ENCODE results near the gene PTCH1. TPM values are rescaled to one million over a fixed set of nuclear protein-coding genes. Genes with fewer than 3 reads are reported as not detected.

The PTCH1 gene
- total RNA-seq, 2 experiments from 2014 or later: 19.4 to 21.9 TPM

DNA sequence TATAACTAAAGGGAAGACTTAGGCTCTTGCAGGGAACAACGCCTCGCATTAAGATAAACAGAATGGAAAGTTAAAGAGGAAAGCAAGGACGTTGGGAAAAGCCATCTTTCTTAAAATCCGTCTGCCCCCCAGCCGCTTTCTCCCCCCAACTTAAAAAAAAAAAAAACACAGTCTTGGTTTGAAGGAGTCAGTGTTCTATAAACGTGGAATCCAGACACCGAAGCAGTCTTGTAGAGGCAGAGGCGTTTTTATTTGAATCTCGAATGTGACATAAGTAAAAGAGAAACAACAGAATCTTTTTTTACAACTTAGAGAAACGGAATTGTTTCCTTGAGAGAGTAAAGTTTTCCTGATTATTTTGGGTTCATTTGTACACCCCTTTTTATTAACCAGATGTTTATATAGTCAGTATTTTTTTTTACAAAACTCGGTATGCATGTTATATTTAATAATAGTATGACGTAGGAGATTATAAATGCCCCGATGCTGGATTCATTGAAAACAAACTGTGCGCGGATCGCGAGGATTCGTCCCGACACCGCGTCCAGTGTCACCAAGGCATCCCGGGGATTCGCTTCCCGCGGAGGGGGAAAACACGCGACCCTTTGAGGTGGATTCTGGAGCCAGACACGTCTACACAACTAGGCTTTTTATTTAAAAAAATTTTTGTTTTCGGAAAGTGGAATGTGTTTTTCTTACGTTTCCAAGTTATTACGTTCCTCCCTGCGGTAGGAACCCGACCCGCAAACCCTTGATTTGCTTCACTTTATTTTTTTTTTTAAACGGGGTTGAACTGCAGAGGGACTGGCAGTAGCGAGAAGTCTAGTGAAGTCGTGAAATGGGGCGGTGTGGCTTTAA lies 6.7 kb downstream of the PTCH1 start:
- DNase-seq: no peak
- POLR2A ChIA-PET: interaction anchor here (0.9 to 2.5 kb wide), 8 partner anchors 15 to 499 kb away, joined by 3 to 13 read pairs (median 4); no protein-coding TSS in a partner anchor
- H3K36me3 Mint-ChIP-seq: peaks cover 4% of the 10 kb centered on the region

GRCh38 chr9:95508968-95509850 lies 7.6 kb downstream of the PTCH1 start:
- H3K9me3 Mint-ChIP-seq: no peaks in the 10 kb centered on the region
- H3K36me3 Mint-ChIP-seq: peaks cover 3% of the 10 kb centered on the region
- ATAC-seq (ENCODE audit: low read depth): peak; percentile 35
- peak; percentile 67 for DNase-seq
- peaks cover 51% of the 10 kb centered on the region for H3K27me3 Mint-ChIP-seq
- peaks cover 33% of the 10 kb centered on the region for H3K4me1 Mint-ChIP-seq
- POLR2A ChIA-PET: interaction anchor here (0.8 to 2.5 kb wide), 4 partner anchors 15 to 366 kb away, joined by 3 to 6 read pairs (median 4); partner anchors contain the start of gene ERCC6L2
- H3K27ac Mint-ChIP-seq: peak overlapping the region; percentile 69
- H3K4me3 Mint-ChIP-seq: peak overlapping the region; percentile 91

More for the DNA sequence above, 6.7 kb downstream of the PTCH1 start:
- Mint-ChIP-seq H3K4me3 (peak overlapping the region; percentile 91), H3K27me3 (peaks cover 51% of the 10 kb centered on the region), H3K27ac (peak overlapping the region; percentile 84), H3K4me1 (peaks cover 31% of the 10 kb centered on the region), H3K9me3 (no peaks in the 10 kb centered on the region)
- no peak for ATAC-seq (ENCODE audit: low read depth)

- ATAC-seq (ENCODE audit: low read depth): no peak
- H3K27me3 Mint-ChIP-seq: peaks cover 45% of the 10 kb centered on the region
- peaks cover 3% of the 10 kb centered on the region for H3K36me3 Mint-ChIP-seq
- H3K27ac Mint-ChIP-seq: no peak overlapping the region
- peaks cover 35% of the 10 kb centered on the region for H3K4me1 Mint-ChIP-seq
- DNase-seq: peak; percentile 71
- POLR2A ChIA-PET: interaction anchor here (0.6 to 2.5 kb wide), 7 partner anchors 14 to 889 kb away, joined by 3 to 6 read pairs (median 5); partner anchors contain the start of gene ERCC6L2
- H3K9me3 Mint-ChIP-seq: no peaks in the 10 kb centered on the region
- H3K4me3 Mint-ChIP-seq: peak overlapping the region; percentile 93
Observed at GRCh38 chr9:95508242-95508967, 8.4 kb downstream of the PTCH1 start.

- no peaks in the 10 kb centered on the region for H3K9me3 Mint-ChIP-seq
- peaks cover 32% of the 10 kb centered on the region for H3K4me1 Mint-ChIP-seq
- POLR2A ChIA-PET: interaction anchor here (0.6 to 2.5 kb wide), 6 partner anchors 13 to 888 kb away, joined by 3 to 8 read pairs (median 6); partner anchors contain the start of gene ERCC6L2
- peak overlapping the region; percentile 80 for H3K27ac Mint-ChIP-seq
- H3K4me3 Mint-ChIP-seq: peak overlapping the region; percentile 93
- peaks cover 37% of the 10 kb centered on the region for H3K27me3 Mint-ChIP-seq
- ATAC-seq (ENCODE audit: low read depth) (no peak), DNase-seq (peak; percentile 73)
- H3K36me3 Mint-ChIP-seq: no peaks in the 10 kb centered on the region
Observed at GRCh38 chr9:95507464-95508241, 9.1 kb downstream of the PTCH1 start.

DNA sequence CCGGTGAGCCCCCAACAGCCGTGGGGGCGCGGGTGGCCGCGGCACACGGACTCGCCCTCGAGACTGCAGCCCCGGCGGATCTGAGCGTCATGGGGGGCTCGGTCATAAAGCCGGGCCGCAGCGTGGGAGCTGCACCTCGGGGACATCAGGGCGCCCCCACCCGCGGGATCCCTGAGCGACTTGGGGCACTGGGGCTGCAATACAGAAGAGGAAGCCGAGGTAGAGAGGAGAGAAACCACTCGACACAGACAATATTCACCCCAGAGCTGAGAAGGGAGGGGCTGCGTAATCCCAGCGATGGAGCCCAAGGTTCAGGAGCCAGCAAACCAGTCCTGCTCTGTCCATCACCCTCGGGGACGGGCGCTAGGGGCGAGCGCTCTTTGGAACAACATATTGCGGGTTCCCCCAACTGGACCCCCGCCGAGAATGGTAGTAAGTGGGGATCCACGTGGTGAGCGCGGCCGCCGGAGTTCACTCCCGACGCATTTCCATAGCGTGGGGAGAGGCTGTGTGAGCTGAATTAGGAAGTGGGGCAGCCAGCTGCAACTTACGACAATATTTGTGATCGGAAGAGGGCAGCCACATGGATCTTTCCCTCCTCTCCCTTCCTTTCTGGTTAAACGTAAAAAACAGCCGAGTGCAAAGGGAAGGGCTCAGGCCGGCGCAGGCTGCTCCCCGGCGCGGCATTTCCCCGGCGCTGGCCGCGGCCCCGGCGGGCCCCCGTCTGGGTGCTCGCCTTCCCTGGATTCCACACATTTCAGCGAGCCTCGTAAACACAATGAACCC lies 9.9 kb downstream of the PTCH1 start:
- H3K4me3 Mint-ChIP-seq: peak overlapping the region; percentile 93
- peaks cover 25% of the 10 kb centered on the region for H3K4me1 Mint-ChIP-seq
- ATAC-seq (ENCODE audit: low read depth) (no peak), DNase-seq (peak; percentile 62)
- H3K27ac Mint-ChIP-seq: peak overlapping the region; percentile 80
- H3K9me3 Mint-ChIP-seq: no peaks in the 10 kb centered on the region
- H3K27me3 Mint-ChIP-seq: peaks cover 29% of the 10 kb centered on the region
- POLR2A ChIA-PET: interaction anchor here (1.7 to 1.9 kb wide), 2 partner anchors 12 to 44 kb away, joined by 6 to 8 read pairs; no protein-coding TSS in a partner anchor
- no peaks in the 10 kb centered on the region for H3K36me3 Mint-ChIP-seq

DNA sequence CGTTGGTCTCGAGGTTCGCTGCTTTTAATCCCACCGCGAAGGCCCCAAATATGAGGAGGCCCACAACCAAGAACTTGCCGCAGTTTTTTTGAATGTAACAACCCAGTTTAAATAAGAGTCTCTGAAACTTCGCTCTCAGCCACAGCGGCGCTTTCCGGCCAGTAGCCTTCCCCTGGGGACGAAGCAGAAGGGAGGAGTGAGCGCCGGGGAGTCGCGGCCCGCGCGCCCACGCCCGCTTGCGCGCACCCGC lies 10.4 kb downstream of the PTCH1 start:
- H3K9me3 Mint-ChIP-seq: no peaks in the 10 kb centered on the region
- POLR2A ChIA-PET: interaction anchor here (1.7 to 1.9 kb wide), 2 partner anchors 12 to 43 kb away, joined by 6 to 8 read pairs; no protein-coding TSS in a partner anchor
- DNase-seq: no peak
- no peak for ATAC-seq (ENCODE audit: low read depth)
- peak overlapping the region; percentile 93 for H3K4me3 Mint-ChIP-seq
- peaks cover 20% of the 10 kb centered on the region for H3K4me1 Mint-ChIP-seq
- H3K27ac Mint-ChIP-seq: peak overlapping the region; percentile 31
- peaks cover 33% of the 10 kb centered on the region for H3K27me3 Mint-ChIP-seq
- no peaks in the 10 kb centered on the region for H3K36me3 Mint-ChIP-seq

DNA sequence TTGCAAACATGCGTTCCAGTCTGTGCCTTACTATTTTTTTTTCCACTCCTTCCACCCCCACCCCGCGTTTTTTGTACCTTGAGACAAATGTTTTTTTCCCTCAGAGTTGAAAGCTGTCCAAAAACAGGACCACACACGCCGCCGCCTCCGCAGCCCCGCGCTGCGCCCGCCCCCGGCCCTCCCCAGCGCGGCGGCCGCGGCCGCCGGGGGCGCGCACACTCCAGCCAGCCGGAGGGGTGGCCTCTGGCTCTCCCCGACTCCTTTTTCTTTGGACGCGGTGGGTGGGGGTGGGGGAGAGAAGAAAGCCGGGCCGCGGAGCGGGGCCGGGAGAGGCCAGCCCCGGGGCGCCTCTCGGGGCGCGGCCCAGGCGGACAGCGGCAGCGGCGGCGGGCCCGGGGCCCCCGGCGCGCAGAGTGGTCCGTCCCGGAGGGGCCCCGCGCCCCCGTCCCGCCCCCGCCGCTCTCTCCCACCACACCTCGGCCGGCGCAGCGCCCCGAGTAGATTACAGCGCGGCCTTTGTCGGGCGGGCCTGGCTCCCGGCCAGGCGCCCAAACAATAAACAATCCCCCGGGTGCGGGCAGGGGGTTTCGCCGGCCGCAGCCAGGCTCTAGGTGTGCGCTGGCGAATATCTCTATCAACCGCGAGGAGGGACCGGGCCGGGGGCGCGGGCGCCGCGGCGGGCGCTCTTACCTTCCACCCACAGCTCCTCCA lies 10.9 kb downstream of the PTCH1 start:
- peaks cover 33% of the 10 kb centered on the region for H3K27me3 Mint-ChIP-seq
- no peaks in the 10 kb centered on the region for H3K36me3 Mint-ChIP-seq
- DNase-seq: peak; percentile 54
- no peak for ATAC-seq (ENCODE audit: low read depth)
- H3K9me3 Mint-ChIP-seq: no peaks in the 10 kb centered on the region
- peak overlapping the region; percentile 31 for H3K27ac Mint-ChIP-seq
- H3K4me1 Mint-ChIP-seq: peaks cover 19% of the 10 kb centered on the region
- peak overlapping the region; percentile 93 for H3K4me3 Mint-ChIP-seq
- POLR2A ChIA-PET: interaction anchor here (0.6 to 1.9 kb wide), 3 partner anchors 11 to 188 kb away, joined by 3 to 8 read pairs (median 6); no protein-coding TSS in a partner anchor

DNA sequence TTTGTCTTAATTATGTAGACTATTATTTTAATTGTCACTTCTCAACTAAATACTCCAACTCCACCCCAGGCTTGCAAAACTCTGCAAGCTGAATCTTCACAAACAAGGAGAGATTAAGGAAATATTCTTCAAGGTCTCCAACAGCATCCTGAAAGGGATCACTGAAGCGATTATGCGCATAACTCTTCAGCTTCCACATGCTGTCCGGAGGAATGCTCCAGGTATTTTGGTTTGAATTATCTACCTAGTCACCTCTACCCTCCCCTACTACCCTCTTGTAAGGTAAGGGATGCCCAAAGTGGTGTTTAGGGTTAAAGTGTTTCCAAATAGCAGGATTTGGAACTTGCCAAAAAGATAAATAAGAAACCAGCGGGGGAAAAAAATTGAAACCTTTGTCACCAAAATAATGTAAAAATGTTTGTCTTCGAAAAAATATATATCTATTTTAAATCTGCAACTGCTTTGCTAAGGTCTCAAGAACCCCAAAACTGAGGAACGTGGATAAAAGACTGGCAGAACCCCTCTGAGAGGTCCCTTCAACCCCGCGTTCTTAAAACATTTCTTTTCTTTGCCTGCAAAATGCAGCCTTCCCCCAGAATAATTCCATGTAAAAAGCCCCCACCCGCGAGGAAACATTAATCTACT lies 11.6 kb downstream of the PTCH1 start:
- Mint-ChIP-seq H3K4me3 (peak overlapping the region; percentile 73), H3K9me3 (no peaks in the 10 kb centered on the region), H3K27ac (no peak overlapping the region), H3K4me1 (peaks cover 17% of the 10 kb centered on the region), H3K36me3 (no peaks in the 10 kb centered on the region), H3K27me3 (peaks cover 35% of the 10 kb centered on the region)
- ATAC-seq (ENCODE audit: low read depth) (no peak), DNase-seq (no peak)
- POLR2A ChIA-PET: no interaction called here

DNA sequence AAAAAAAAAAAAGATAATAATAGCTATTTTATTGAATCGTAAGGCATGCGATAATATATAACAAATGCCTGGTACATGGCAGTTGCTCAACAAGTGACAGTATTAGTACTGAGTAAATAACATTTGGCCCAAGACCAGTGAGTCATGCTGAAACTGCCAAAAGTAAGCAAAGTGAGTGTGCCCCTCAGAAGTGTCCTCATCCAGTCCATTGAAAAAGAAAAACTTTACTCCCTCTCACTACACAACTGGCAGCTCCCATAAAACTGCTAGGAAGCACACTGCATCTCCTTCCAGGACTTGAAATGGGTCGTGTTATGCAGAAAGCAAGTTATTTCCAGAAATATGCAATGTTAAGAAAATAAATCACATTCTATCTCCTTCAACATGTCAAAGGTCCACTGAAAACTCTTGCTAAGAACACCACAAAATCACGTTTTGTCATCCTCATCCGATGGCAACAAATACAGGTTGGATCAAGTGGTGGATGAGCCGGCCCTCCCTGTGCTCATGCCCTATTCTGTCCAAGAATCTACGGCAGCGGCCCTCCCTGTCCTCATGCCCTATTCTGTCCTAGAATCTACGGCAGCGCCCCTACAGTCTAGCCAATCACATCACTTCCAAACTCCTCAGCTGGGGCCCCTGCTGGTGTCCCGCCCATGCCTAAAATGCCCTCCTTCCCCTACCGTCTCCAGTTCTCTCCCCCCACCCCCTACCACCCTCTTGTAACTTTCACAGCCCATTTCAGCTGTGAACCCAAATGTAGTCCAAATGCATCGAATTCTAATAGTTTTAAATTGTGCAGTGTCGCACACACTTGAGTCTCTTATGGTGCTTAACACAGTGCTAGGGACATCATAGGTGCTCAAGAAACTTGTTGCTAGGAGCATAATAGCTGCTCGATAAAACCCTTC lies 12.5 kb downstream of the PTCH1 start:
- H3K4me3 Mint-ChIP-seq: no peak overlapping the region
- no peaks in the 10 kb centered on the region for H3K36me3 Mint-ChIP-seq
- DNase-seq: no peak
- H3K9me3 Mint-ChIP-seq: no peaks in the 10 kb centered on the region
- H3K27me3 Mint-ChIP-seq: peaks cover 34% of the 10 kb centered on the region
- ATAC-seq (ENCODE audit: low read depth): no peak
- POLR2A ChIA-PET: interaction anchor here (1.3 kb wide), 1 partner anchor 15 kb away, joined by 3 read pairs; no protein-coding TSS in a partner anchor
- no peak overlapping the region for H3K27ac Mint-ChIP-seq
- peaks cover 9% of the 10 kb centered on the region for H3K4me1 Mint-ChIP-seq

DNA sequence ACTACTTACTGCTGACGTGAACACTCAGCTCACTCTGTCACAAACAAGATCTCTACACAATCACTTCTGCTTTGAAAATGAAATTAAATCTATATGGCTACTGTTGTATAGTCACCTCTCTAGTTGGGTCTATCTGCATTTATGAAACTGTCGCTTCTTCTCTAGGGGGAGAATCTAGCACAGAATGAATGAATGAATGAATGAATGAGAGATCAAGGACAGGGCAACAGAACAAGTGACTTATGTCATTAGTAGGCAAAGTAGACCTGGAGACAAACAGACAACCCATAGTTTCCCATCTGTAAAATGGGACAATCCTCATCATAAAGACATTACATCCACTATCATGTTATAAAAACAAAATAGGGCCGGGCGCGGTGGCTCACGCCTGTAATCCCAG lies 13.4 kb downstream of the PTCH1 start:
- H3K9me3 Mint-ChIP-seq: no peaks in the 10 kb centered on the region
- H3K27ac Mint-ChIP-seq: no peak overlapping the region
- POLR2A ChIA-PET: interaction anchor here (1.3 kb wide), 1 partner anchor 14 kb away, joined by 3 read pairs; no protein-coding TSS in a partner anchor
- H3K4me1 Mint-ChIP-seq: peaks cover 7% of the 10 kb centered on the region
- H3K4me3 Mint-ChIP-seq: no peak overlapping the region
- ATAC-seq (ENCODE audit: low read depth) (no peak), DNase-seq (no peak)
- H3K27me3 Mint-ChIP-seq: peaks cover 33% of the 10 kb centered on the region
- no peaks in the 10 kb centered on the region for H3K36me3 Mint-ChIP-seq
